ENCODE data around the gene AGAP6.
"Not testable (repeated sequence)": the region's sequence is repeated elsewhere in the genome, so short reads cannot be mapped to it uniquely, and the experiment has no call there.

The AGAP6 gene

DNA sequence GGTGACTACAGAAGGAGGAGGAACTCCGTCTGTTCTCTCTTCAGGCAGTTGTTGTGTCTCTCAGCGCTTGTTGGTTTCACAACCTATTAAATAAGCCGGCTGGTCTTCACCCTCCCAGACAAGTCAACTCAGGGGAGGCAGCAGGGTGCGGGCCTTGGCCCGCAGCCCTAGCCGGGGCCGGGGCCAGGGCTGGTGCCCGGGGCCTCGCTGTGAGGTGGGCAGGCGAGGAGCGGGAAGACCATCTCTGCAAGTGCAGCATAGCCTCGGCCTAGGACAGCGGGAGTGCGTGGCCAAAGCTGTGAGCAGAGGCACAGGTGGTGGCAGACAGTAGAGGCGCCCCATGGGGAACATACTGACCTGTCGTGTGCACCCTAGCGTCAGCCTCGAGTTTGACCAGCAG lies at the start of gene AGAP6:
AGAP6 (plus strand) TSS at position 31 of the 400 bp plus-strand sequence; CDS start at position 341, 310 bp downstream.
- not testable (repeated sequence) for DNase-seq (ENCODE audit: low spot score)

DNA sequence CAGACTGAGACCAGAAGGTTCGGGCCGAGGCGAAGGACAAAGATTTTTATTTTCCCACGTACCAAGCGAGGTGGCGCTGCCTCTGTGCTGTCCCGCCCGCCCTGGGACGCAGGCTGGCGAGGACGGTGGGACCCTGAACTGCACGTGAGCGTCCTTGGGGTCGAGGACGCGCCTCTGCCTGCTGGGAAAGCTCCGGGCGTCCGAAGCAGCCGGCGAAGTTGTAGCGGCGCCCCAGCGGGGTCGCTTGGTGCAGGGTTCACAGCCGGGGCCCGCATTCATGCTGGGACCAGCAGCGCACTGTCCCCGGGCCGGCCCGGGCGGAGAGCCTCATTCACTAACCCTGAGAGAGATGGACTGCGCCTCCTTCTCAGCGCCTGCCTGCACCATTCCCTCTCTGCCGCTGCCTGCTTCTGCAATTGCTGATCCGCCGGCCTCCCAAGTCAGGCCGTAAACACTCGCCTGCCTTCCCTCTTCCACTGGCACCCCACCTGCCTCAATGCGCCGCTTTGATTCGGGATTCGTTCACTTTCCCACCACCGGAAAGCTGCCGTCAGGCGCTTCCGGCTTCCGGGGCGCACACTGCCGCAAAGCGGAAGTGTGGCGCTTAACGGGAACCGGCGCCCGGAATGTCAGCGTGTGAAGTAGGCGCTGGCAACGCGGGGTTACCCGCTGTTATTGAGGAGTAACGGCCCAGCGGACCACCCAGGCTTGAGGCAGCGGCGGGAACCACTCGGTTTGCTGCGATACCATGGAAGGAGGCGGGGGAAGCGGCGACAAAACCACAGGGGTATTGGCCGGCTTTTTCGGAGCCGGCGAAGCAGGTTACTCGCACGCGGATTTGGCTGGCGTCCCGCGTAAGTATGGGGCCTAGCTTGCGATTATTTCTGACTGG lies 46.5 kb upstream of the AGAP6 start, which contains the start of the genes PARG and TIMM23B:
PARG (minus strand) TSS at position 581 of the 892 bp plus-strand sequence; CDS start at position 279, 302 bp downstream.
TIMM23B (plus strand) TSS at position 607 of the 892 bp plus-strand sequence; CDS start at position 749, 142 bp downstream.
- peak; percentile 48 for DNase-seq (ENCODE audit: low spot score)

DNA sequence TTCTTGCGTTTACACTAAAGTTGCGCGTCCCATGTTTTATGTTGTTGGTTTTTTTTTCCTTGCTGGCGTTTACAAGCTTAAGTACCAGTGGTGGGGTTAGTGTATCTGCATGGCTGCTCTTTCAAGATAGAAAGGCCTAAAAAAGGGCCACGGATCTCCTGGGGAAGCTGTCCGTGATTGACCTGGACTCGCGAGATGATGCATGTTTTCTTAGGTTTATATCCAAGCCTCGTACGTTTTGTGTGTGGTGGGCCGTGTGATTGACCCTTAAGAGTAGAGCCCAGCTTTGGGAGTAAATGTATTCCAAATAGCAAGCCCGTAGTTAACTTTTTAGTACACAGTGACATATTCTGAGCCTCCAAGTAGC lies 45.9 kb upstream of the AGAP6 start:
- peak; percentile 12 for DNase-seq (ENCODE audit: low spot score)

DNA sequence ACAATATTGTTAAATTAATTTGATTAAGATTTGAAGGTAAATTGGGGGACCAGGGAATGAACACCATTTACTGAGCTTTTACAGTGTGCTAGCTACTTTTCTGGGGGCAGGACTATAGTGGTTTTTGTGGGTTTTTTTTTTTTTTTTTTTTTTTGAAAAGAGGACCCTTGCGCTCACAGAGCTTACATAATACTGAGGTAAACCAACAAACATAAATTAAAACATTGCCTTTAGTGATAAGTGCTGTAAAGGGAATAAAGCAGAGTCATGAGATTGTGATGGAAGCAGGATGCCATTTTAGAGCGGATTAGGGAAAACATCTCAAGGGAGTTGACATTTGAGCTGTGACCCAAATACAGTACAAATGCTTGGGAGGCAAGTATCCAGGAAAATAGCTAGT lies 44.6 kb upstream of the AGAP6 start:
- DNase-seq (ENCODE audit: low spot score) = not testable (repeated sequence)

DNA sequence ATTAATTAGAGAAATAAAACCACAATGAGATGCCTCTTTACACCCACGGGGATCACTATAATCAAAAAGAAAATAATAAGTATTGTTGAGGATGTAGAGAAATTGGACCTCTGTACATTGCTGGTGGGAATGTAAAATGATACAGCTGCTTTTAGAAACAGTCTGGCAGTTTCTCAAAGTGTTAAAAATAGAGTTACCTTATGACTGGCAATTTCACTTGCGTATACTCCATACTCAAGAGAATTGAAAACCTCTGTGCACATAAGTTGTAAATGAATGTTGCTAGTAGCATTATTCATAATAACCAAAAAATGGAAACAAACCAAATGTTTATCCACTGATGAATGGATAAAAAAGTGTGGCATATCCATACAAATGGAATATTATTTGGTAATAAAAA lies 40.1 kb upstream of the AGAP6 start:
- not testable (repeated sequence) for DNase-seq (ENCODE audit: low spot score)

DNA sequence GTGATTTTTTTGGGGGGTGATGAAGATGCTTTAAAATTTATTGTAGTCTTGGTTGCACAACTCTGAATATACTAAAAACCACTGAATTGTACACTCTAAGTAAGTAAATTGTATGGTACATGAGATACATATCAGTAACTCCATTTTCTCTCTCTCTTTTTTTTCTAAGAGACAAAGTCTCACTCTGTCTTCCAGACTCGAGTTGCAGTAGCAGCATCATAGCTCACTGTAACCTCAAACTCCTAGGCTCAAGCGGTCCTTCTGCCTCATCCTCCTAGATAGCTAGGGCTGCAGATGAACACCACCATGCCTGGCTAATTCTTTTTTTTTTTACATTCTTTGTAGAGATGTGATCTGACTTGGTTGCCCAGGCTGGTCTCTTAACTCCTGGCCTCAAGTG lies 39.5 kb upstream of the AGAP6 start:
- not testable (repeated sequence) for DNase-seq (ENCODE audit: low spot score)

DNA sequence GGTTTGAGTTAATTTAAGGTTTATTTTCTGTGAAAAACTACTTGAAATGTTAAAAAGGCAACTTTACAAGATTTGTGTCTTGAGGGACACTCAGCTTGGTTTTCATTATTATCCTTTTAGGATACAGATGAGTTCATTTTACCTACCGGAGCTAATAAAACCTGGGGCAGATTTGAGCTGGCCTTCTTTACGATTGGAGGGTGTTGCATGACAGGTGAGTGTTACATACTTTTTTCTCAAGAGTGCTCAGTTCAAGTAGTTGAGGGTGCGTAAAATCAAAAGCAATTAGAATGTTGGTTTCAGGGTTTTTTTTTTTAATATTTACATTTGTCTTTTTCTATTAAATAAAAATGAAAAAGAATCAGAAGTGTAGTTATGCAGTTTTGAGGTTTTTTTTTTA lies 36.2 kb upstream of the AGAP6 start:
- not testable (repeated sequence) for DNase-seq (ENCODE audit: low spot score)

DNA sequence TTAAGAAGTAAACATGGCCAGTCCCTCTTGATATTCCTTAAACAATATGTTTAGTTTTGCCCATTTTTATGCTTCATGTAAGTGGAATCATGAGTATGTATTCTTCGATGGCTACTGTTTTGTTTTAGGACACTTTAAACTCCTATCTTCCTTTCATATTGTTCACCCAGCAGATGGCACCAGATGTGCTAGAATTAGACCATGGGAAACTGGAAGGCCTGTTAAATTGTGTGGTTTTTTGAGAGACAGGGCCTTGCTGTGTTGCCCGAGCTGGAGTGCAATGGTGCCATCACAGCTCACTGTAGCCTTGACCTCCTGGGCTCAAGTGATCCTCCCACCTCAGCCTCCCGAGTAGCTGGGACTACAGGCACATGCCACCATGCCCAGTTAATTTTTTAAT lies 35.1 kb upstream of the AGAP6 start:
- DNase-seq (ENCODE audit: low spot score) = not testable (repeated sequence)

DNA sequence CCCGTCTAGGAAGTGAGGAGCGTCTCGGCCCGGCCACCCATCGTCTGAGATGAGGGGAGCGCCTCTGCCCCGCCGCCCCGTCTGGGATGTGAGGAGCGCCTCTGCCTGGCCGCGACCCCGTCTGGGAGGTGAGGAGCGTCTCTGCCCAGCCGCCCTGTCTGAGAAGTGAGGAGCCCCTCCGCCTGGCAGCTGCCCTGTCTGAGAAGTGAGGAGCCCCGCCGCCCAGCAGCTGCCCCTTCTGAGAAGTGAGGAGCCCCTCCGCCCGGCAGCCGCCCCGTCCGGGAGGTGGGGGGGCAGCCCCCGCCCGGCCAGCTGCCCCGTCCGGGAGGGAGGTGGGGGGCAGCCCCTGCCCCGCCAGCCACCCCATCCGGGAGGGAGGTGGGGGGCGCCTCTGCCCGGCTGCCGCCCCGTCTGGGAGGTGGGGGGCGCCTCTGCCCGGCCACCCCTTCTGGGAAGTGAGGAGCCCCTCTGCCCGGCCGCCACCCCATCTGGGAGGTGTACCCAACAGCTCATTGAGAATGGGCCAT lies 17.8 kb upstream of the AGAP6 start:
- DNase-seq (ENCODE audit: low spot score) = not testable (repeated sequence)

DNA sequence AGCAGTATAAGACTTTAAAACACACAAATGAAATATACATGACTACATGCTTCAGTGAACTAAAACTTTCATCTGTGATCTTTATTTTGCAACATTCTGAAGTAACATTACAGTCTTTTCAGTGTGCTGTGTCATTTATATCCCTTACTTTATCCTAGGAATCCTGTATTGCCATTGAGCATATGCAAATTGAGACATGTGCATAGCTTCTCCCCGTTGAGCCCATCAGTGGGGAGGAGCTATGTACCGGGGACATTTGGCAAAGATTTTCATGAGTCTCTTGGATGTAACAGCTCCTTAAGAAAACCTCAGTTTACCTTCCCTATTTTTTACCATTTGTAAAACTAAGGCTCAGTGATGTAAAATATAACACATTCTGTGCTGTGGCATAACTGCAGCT lies 16.7 kb upstream of the AGAP6 start:
- DNase-seq (ENCODE audit: low spot score) = not testable (repeated sequence)

DNA sequence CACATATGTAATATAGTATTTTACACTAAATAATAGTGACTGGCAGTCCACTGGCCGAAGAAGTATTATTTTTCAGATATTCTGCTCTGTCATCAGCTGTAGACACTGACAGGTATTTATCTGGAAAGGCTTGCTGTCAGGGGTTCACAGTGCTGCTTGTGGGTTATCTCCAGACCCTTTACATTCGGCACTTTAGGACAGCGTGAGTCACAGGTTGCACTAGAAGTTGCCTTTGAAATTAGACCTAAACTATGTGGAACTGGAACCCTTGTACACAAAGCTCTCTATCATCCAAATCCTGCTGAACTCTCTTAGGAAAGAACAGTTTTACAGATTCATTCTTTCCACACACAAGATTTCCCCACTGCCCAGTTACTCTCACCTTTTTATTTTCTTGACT lies 16.1 kb upstream of the AGAP6 start:
- DNase-seq (ENCODE audit: low spot score) = not testable (repeated sequence)

DNA sequence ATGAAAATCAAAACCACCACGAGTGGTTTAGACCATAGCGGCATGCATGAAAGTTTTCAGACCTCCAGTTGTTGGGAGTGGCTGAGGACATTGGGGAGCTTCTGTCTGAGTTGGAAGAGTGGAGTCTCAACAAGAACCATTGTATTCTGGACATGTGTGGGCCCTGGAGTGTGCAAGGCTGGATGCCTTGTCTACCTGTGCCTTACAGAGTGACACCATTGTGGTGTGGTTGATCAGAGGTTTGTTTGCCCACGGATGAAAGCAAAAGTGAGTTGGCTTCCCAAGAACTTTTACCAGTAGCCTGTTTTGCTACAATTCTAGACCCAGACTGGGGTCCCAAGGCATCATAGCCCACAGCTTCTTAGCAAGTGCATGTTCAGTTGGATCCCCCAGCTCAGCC lies 10.4 kb upstream of the AGAP6 start:
- not testable (repeated sequence) for DNase-seq (ENCODE audit: low spot score)

DNA sequence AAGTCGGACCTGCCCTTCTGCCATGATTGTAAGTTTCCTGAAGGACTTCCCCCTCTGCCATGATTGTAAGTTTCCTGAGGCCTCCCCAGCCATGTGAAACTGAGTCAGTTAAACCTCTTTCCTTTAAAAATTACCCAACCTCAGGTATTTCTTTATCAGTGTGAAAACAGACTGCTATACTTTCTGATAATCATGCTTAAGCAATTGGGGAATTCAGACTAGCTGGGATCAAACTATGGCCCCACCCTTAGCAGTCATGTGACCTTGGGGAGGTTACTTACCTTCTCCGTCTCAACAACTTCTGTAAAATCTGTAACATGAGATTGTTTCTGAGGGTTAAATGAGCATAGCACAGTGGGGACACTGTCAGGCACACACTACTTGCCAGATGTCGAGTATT lies 999 bp upstream of the AGAP6 start:
- DNase-seq (ENCODE audit: low spot score) = not testable (repeated sequence)

DNA sequence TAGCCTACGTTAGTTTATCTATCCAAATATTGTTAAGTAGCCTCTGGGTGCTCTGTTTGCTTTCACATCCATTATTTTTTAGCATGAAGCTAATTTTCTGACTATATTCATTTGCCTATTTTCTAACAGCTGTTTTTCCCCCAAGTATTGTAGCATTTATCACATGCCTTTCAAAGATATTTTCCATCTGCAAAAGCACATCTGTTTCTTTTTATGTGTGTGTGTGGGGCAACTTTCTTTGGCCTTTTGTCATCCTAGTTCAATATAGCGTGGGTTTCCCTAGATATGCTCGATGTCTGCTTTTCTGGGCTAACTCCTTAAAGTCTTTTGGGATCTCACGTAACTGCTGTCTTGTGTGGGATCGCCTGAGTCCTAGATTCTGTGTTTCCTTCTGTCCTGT lies 7.1 kb downstream of the AGAP6 start:
- DNase-seq (ENCODE audit: low spot score) = not testable (repeated sequence)

DNA sequence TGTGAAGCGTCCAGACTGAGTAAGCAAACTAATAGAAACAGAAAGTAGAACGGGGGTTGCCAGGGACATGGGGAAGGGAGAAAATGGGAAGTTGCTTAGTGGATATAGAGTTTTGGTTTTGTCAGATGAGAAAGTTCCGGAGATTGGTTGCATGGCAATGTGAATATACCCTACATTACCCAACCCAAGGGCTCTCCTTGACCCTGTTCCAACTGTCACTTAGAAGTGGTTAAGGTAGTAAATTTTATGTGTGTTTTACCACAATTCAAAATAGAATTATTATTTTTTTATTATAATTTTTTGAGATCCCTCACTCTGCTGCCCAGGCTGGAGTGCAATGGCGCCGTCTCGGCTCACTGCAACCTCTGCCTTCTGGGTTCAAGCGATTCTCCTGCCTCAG lies 25.8 kb downstream of the AGAP6 start:
- not testable (repeated sequence) for DNase-seq (ENCODE audit: low spot score)

DNA sequence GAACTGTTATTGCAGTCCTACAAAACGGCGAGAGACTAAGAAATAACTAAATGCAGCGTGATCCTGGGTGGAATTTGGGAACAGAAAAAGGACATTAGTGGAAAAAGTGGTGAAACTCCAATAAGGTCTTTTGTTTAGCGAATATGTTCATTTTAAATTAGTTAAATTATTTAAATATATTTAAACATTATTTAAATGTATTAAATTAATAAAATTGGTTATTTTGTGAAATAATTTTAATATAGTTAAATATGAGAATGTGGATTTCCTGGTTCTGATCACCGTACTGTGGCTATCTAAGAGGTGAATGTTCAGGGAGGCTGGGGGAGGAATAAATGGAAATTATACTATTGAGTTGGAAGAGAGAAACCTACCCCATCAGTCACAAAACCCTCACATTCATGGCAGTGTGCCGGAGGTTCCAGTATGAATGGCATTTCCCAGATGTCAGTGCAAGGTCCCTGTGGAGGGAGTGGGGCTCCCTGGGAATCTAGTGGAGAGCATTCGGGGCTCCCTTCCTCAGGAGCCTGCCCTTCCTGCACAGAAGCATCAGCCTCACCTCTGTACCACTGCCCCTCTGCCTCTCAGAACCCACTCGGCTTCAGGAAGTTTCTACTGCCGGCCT lies 27.5 kb downstream of the AGAP6 start:
- not testable (repeated sequence) for DNase-seq (ENCODE audit: low spot score)

DNA sequence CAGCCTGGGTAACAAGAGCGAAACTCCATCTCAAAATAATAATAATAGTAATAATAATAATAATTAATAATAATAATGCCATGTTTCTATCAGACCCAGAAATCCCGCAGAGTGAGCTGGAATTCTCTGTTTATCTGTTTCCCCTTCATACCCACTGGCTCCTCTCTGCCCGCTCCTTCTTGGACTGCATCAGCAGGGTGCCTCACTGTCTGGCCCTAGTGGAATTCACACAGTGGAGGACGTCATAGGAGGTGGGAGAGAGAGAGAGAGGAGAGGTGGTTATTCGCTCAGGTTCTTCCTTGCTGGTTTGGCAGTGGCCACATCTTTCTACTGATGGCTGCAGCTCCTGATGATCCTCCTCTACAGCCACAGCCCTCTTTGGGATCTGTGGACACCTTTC lies 28.7 kb downstream of the AGAP6 start:
- not testable (repeated sequence) for DNase-seq (ENCODE audit: low spot score)

DNA sequence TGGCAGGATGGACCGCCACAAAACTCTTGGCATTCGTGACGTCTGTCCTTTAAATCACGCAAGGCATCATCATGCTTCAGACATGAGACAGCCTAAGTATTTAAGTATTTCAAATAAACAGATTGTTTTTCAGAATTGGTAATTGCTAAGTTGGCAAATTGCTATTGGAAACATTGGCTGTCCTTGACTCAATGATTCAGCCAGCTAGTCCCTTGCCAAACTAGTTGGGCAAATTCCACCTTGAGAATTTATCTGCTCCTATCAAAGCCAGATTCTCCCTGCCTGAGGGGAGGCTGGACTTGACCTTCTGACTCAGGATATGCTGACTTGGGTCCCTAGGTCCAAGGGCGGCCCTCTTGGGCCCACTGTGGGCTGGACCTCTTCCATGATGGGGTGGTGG lies 29.4 kb downstream of the AGAP6 start:
- DNase-seq (ENCODE audit: low spot score) = not testable (repeated sequence)

DNA sequence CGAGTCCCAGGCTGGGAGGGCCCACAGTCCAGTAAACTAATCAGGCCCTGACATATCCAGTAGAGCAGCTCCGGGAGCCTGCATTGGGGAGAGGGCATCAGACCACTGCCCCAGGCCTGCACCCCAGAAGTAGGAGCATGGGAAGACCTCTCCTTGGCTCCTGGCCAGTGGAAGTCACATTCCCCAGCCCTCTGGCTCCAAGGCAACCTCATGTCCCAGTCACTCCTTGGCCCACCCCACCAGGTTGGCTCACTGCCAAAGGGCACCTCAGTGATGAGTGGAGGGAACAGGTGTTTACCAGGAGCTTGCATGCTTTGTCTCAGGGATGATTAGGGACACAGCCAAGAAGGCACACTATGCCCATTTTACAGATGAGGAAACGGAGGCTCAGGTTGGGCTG lies 31.1 kb downstream of the AGAP6 start:
- not testable (repeated sequence) for DNase-seq (ENCODE audit: low spot score)

DNA sequence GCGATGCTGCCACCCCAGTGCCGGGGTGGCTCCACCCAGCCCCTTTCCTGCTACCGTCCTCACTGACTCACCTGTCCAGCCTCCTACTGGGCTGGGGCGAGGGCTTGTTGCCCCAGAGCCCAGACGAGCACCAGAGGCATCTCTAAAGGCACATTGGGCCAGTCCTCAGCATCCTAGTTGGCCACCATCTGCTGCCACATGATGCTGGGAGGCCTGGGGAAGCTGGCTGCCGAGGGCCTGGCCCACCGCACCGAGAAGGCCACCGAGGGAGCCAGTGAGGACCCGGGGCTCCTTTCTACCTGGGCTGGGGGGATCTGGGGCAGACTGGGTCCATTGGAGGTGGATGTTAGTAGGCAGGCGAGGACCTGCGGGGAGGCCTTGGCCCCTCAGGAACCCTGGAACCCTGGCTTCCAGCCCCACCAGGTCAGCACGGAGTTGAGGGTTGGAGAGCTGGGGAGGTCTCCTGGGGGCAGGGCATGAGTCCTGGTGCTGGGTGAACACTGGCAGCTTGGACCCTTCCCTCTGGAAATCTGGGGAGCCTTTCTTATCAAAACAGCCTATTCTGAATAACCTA lies 32.3 kb downstream of the AGAP6 start:
- not testable (repeated sequence) for DNase-seq (ENCODE audit: low spot score)

DNA sequence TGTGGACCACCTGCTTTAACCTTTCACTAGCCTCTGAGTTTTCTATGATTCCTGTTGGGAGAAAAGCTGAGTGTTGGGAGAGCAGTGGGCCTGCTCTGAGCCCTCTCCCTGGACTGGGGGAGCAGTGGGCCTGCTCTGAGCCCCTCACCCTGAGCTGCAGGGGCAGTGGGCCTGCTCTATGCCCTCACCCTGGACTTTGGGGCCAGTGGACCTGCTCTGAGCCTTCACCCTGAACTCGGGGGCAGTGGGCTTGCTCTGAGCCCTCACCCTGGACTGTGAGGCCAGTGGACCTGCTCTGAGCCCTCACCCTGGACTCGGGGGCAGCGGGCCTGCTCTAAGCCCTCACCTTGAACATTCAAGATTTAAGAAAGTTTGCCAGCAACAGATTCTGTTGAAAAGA lies 33.4 kb downstream of the AGAP6 start:
- DNase-seq (ENCODE audit: low spot score) = no peak

DNA sequence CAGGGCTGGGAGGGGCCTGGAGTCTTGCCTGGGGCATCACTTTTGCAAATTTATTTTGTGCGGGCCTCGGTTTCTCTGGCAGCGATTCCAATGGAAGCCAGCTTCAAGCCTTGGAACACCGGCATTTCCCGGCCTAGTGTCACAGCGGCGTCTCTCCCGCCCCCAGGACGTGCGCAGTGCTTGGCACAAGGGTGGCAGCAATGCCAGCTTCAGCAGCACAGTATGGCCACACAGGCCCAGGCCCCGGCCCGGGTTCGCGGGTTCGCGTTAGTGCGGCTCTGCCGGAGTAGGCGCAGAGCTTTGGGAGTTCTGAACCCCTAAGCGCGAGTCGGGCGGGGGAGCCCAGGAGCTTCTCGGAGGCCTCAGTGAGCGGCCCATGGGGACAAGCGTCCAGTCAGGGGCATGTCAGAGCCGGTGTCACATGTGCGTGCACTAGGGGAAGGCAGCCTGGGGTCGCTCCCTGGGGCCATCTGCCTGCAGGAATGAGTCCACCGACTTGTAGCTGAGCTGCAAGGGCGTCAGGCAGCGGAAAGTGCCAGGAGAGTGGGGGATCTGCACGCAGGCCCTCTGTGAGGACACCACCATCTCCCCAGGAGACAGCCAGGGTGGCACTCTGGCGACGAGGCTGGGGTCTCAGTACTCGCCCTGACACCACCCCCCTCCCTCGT lies 36.6 kb downstream of the AGAP6 start:
- not testable (repeated sequence) for DNase-seq (ENCODE audit: low spot score)
